COR-L47 (cell line): ENCODE results near the gene DPPA2.
"Not testable (repeated sequence)": the region's sequence is repeated elsewhere in the genome, so short reads cannot be mapped to it uniquely, and the experiment has no call there.

Source experiments
- DNase-seq: peaks from one replicate; lab custom pipeline; 2025; lab: John Stamatoyannopoulos, UW

DPPA2 gene, protein sequence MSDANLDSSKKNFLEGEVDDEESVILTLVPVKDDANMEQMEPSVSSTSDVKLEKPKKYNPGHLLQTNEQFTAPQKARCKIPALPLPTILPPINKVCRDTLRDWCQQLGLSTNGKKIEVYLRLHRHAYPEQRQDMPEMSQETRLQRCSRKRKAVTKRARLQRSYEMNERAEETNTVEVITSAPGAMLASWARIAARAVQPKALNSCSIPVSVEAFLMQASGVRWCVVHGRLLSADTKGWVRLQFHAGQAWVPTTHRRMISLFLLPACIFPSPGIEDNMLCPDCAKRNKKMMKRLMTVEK

GRCh38 chr3:109316162-109316730 lies at the start of gene DPPA2:
DPPA2 (minus strand) TSS chr3:109316517; CDS start chr3:109314542, 1,975 bp downstream.
- no peak for DNase-seq

GRCh38 chr3:109364088-109364487 lies 47.8 kb upstream of the DPPA2 start:
- no peak for DNase-seq

GRCh38 chr3:109363634-109364033 lies 47.3 kb upstream of the DPPA2 start:
- no peak for DNase-seq

DNA sequence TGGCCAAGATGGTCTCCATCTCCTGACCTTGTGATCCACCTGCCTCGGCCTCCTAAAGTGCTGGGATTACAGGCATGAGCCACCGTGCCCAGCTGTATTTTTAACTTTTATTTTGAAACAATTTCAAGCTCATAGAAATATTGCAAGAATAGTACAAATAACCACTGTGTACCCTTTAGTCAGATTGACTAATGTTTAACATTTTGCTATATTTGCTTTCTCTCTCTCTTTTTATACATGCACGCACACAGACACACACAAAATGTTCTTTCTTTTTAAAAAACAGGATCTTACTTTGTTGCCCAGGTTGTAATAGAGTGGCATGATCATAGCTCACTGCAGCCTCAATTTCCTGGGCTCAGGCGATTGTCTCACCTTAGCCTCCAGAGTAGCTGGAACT lies 46.5 kb upstream of the DPPA2 start:
- no peak for DNase-seq

GRCh38 chr3:109358809-109359208 lies 42.5 kb upstream of the DPPA2 start:
- not testable (repeated sequence) for DNase-seq

- DNase-seq = no peak
Measured at GRCh38 chr3:109356442-109357155, 40.3 kb upstream of the DPPA2 start.

DNA sequence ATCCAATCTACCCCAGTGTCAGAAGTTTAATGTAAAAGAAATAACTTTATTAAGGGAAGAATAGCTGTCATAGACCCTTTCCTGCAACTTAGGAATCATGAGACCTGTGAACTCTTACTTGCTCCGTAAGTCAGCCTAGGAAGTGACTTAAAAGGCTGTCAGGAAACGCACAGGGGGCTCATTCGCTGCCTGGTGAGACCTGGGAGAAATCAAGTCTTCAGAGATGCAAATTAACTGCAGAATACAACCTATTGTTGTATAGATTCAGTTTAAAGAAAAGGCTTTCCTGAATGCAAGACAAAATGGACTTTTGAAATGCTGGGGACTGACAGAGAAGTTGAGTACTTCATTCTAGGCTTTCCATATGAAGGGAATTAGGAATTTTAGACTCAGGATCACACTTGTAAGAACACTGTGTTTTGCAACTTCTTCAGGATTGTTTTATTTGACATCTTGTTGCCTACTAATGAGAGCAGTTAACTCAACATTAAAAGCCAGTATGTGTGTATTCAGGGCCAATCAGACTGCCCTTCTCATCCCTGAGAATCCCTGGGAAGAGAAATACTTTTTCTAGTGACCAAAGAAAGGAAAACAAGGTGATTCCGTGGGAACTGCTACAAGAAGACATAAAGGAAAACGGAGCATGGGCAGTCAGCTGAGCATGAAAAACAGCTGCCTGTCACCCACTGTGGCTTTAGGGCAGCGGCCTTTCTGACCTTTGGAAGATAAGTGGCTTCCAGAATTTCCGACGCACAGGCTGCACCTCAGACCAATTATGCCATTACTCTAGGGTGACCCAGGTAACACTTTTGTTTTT lies 39.5 kb upstream of the DPPA2 start:
- DNase-seq = no peak

DNA sequence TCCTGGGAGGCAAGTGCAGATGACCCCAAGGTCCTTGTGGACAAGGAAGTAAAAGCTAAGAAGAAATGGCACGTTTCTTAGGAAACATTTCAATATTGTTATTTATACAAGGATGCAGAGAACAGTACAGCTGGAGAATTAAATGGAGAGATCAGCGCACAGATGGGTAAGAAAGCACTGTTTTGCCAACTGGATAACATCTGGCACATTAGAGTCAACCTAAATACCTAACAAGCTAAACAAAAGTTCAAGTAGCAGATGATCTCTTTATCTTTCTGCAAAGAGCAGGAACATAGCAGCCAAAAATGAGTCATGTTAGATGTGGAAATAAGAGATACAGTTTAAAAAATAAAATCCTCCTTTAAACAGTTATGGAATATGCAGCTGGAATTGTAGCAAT lies 36.7 kb upstream of the DPPA2 start:
- no peak for DNase-seq

GRCh38 chr3:109351231-109351630 lies 34.9 kb upstream of the DPPA2 start:
- no peak for DNase-seq

DNA sequence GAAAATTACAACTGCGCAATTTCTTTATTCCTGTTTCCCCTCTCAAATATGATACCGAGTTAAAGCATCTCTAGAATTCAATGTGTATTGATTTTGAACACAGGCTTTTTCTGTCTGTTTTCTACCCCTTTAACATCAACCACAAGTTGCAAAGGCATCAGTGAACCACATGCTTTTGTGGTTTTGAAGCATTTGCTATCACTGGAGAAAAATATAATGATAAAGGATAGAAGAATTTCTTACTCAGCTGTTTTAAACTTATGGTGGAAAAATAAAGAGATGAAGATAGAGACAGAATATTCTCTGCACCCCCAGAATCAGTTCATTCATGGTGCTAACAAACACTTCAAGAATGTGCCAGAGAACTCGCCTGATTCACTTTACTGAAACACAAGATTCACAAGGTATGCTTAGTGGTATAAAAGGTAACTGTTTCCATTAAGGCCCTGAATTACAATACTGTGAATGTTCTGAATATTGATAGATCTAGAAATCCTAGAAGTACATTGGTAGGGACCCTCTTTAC lies 30.5 kb upstream of the DPPA2 start:
- no peak for DNase-seq

- no peak for DNase-seq
Measured at GRCh38 chr3:109346099-109346498, 29.8 kb upstream of the DPPA2 start.

GRCh38 chr3:109339714-109340648 lies 23.7 kb upstream of the DPPA2 start:
- no peak for DNase-seq

DNA sequence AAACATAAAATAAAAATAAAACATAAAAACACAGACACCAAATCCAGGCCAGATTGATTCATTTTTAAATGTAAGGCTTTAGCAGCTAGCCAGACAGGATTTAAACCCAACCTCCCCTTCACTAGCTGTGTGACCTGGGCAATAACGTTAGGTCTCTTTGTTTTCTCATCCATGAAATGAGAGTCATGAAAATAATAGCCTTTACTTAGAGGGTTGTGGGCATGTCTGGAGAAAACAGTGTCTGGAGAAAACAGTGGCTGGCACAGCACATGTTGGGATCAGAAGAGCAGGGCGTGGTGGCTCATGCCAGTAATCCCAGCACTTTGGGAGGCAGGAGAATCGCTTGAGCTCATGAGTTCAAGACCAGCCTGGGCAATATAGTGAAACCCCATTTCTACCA lies 22.9 kb upstream of the DPPA2 start:
- DNase-seq = no peak

GRCh38 chr3:109338322-109338721 lies 22.0 kb upstream of the DPPA2 start:
- DNase-seq = no peak

GRCh38 chr3:109337393-109337792 lies 21.1 kb upstream of the DPPA2 start, which contains the start of gene DPPA4:
DPPA4 (minus strand) TSS chr3:109337546; CDS start chr3:109337517, 29 bp downstream.
- no peak for DNase-seq

DNA sequence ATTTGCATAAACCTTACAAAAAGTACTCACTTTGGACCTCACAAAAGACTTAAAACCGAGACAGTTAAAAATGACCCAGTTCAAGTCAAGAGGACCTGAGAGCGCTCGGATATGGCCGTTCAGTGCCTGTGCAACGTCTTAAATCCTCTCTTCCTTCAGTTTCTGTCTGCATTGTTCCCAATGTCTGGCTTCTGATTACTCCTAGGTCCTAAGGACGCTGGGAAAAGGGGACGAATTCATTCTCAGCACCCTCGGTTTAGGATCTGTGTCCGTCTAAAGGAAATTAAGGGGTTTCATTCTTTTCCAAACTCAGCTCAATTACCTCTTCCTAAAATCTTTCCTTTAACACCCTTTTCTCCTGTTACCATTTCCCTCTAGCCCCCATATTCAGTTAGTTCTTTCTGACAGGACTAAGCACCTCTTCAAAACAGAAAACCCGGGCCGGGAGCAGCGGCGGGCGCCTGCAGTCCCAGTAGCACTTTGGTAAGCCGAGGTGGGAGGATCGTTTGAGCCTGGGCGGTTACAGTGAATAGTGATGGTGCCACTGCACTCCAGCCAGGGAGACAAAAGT lies 20.1 kb upstream of the DPPA2 start:
- DNase-seq = no peak

DNA sequence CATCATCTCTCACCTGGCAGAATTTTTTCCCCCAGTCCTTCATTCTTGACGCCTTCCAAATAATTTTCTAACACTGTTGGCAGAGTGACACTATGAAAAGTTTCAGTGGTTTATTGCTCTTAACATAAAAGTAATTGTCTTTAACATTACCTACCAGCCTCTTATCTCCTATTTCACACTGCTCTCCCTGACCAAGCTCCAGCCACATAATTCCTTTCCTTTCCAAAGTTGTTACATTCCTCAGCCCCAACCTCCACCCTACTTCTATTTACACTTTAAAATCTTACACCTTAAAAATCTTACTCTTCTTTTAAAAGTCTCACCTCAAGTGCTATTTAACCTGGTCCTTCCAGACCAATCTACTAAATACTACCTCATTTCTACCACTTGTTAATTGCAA lies 18.3 kb upstream of the DPPA2 start:
- no peak for DNase-seq

DNA sequence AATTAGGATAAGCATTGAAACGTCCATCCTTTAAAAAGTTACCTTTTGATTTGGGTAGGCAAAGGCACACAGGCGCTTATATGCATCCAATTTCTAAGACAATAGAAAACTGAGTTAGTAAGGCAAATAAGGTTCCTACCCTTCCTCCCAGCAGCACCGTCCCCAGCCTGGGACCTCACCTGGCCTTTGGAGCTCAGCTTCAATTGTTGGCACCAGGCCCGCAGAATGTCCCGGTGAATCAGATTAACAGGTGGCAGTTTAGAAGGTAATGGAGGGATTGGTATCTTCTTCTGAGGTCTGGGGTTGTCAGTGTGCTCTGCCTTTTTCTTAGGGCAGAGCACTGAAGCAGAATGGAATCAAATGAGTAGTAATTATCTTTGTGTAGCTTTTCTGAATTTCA lies 15.4 kb upstream of the DPPA2 start:
- DNase-seq = no peak

- no peak for DNase-seq
Measured at GRCh38 chr3:109330405-109330804, 14.1 kb upstream of the DPPA2 start.

DNA sequence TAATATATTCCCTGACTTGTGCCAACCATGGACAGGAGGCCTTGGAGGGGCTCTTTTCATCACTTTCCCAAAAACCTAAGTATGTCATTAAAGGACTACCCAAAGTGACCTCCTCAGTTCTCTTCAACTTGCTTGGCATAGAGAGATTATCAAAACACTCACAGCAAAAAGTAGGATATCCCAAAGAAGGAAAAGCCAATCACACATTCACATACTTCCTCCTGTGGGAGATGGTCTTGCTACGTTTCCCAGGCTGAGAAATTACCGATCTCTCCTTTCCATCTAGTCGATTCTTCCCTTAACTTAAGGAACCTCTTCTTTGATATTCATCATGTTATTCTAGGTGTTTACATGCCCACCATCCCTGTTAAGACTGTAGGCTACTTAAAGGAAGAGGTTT lies 11.9 kb upstream of the DPPA2 start:
- no peak for DNase-seq

DNA sequence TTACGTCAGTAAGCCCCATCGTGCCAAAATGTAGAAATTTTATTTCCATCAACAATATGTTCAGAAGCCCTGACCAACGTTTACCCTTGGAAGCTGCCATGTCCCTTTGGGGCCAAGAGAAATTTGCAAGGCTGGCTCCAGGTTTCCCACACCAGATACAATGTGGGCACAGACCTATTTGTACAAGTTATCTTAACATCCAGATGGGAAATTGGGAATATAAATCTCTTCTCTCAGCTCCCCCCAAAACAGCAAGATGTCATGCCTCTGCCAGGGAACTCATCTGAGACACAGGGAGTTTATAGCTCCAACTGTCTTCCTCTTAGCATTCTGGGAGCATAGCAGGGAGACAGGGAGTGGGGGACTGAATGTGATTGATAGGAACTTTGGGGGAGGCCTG lies 9.3 kb upstream of the DPPA2 start:
- no peak for DNase-seq
